Body of pancreas (tissue), 4 donors: ENCODE measurements around the gene OR2A1.
"Not testable (repeated sequence)": the region's sequence is repeated elsewhere in the genome, so short reads cannot be mapped to it uniquely, and the experiment has no call there.

Experiments used
- POLR2A ChIP-seq, 3 donors: fragments of 450-650 bp; IDR thresholded peaks; one replicate each; pipeline ENCODE4 v1.6.1; 2016; ENCODE audit warnings: antibody characterized with exemption in 3 of 3, mild to moderate bottlenecking in 2 of 3
- TF ChIP-seq, protein P1 (sequence below), 7 experiments: fragments of 450-650 bp in 4 of 7; fragments of 200-600 bp in 3 of 7; sonication (generic) in 3 of 7; IDR thresholded peaks; one replicate each; pipeline ENCODE4 v1.5.1; 2016 to 2019; ENCODE audit warnings: antibody characterized with exemption in 7 of 7

DNA sequence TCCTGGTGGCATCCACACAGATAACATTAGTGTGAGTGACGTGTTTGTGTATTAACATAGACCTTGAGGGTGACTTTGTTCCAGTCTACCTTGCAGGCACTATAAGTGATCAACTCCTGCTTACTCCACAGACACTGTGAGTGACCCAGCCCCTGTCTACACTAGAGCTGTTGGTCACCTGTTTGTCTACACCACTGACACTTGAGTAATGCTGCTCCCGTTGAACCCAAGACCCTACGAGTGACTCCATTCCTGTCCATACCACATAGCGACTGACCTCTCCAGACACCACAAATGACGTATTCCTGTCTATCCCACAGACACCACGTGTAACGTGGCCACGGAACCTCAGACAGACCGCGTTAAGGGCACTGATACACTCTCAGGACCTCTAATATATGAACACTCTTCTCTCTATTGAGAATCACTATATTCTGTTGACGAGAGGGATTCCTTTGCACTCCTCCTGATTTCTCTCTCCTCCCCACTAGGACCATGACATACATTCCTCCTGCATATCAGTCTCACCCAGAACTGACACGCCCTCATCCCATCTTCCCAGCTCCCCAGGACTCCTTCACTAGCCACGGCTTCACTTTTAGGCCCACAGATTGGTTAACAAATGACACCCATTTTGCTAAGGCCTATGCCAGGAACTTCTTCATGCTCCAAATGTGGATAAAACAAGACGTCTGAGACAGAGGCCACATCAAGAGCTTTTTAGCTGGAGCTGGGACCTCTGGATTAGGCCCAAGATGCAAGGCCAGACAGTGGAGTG, 19.6 kb upstream of the OR2A1 start:
- TF ChIP-seq, protein P1, sequence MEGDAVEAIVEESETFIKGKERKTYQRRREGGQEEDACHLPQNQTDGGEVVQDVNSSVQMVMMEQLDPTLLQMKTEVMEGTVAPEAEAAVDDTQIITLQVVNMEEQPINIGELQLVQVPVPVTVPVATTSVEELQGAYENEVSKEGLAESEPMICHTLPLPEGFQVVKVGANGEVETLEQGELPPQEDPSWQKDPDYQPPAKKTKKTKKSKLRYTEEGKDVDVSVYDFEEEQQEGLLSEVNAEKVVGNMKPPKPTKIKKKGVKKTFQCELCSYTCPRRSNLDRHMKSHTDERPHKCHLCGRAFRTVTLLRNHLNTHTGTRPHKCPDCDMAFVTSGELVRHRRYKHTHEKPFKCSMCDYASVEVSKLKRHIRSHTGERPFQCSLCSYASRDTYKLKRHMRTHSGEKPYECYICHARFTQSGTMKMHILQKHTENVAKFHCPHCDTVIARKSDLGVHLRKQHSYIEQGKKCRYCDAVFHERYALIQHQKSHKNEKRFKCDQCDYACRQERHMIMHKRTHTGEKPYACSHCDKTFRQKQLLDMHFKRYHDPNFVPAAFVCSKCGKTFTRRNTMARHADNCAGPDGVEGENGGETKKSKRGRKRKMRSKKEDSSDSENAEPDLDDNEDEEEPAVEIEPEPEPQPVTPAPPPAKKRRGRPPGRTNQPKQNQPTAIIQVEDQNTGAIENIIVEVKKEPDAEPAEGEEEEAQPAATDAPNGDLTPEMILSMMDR (IDR thresholded peaks at IDR 0.05): not testable (repeated sequence)
- not testable (repeated sequence) for TF ChIP-seq POLR2A (IDR thresholded peaks at IDR 0.05)
